Measurements from ENCODE around the gene CH25H. TPM values are rescaled to one million over a fixed set of nuclear protein-coding genes. Genes with fewer than 3 reads are reported as not detected.

CH25H gene
- total RNA-seq, 1 donor from 2014 or later = 3.1 TPM

Other genes with a start within 250 kb of the CH25H start
- 16.5 and 19.2 TPM in 2 replicates for gene FAS, start 216.5 kb downstream of the CH25H start, total RNA-seq
- 86.2 and 101 TPM in 2 replicates for gene LIPA, start 44.5 kb upstream of the CH25H start, total RNA-seq
- 9.6 and 23.7 TPM in 2 replicates for gene IFIT2, start 94.7 kb upstream of the CH25H start, total RNA-seq
- 14.1 and 14.3 TPM in 2 replicates for gene IFIT3, start 120.7 kb upstream of the CH25H start, total RNA-seq
- not detected in 2 replicates for gene IFIT1B, start 170.7 kb upstream of the CH25H start, total RNA-seq
- gene IFIT1, start 185.3 kb upstream of the CH25H start, total RNA-seq = 2.2 and 2.6 TPM in 2 replicates
- gene IFIT5, start 207.3 kb upstream of the CH25H start, total RNA-seq = 12.4 and 20.3 TPM in 2 replicates